NCI-H1436 (cell line): ENCODE results near the gene PRPSAP1.
"Not testable (repeated sequence)": the region's sequence is repeated elsewhere in the genome, so short reads cannot be mapped to it uniquely, and the experiment has no call there.

Source experiments
- DNase-seq: peaks from one replicate; lab custom pipeline; 2025; lab: John Stamatoyannopoulos, UW

PRPSAP1 gene

DNA sequence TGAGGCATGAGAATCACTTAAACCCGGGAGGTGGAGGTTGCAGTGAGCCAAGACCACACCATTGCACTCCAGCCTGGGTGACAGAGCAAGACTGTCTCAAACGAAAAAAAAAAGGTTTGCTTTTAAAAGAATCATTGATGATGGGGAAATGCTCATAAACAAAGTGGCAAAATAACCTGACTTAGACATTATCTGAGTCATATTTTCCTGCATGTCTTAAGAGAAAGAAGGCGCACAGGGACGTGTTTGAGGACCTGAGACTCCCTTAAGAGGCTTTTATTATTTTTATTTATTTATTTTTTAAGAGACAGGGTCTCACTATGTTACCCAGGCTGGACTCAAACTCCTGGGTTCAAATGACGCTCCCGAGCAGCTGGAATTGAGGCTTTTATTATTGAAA, 5.7 kb upstream of the PRPSAP1 start:
- DNase-seq, result no peak

DNA sequence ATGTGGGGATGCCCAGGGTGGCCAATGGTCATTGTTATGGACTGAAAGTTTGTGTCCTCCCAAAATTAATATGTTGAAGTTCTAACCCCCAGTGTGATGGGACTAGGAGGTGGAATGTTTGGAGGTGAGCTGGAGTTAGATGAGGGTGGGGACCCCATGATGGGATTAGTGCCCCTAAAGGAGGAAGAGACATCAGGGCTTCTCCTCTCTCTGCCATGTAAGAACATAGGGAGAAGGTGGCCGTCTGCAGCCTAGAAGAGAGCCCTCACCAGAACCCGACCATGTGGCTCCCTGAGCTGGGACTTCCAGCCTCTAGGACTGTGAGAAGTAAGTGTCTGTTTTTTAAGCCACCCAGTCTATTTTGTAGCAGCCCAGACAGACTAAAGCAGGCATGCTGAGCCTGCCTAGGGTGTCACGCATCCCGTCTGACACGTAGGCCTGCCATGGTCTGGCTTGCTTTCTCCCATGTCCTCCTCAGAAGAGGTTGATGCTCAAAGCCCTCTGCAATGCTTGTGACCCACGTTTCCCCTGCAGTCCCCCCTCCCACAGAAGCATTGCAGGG, 4.0 kb upstream of the PRPSAP1 start:
- DNase-seq, result no peak

DNA sequence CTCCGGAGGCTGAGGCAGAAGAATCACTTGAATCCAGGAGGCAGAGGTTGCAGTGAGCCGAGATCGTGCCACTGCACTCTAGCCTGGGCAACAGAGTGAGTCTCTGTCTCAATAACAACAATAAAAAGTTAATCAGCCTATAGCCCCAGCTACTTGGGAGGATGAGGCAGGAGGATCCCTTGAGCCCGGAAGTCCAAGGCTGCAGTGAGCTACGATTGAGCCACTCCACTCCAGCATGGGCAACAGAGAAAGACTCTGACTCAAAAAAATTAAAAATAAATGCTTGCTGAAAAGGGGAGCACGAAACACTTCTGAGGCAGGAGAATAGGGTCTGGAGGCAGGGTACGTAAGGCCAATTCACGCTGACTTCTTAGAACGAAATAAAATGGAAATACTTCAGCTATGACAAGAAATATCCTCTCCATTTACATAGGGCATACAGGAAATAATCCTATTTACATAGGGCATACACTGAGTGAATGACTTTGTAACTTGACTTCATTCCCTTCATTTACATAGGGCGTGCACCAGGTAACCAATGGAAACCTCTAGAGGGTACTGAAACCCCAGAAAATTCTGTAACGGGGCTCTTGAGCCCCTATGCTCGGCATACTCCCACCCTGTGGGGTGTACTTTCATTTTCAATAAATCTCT, 3.2 kb upstream of the PRPSAP1 start:
- no peak for DNase-seq

DNA sequence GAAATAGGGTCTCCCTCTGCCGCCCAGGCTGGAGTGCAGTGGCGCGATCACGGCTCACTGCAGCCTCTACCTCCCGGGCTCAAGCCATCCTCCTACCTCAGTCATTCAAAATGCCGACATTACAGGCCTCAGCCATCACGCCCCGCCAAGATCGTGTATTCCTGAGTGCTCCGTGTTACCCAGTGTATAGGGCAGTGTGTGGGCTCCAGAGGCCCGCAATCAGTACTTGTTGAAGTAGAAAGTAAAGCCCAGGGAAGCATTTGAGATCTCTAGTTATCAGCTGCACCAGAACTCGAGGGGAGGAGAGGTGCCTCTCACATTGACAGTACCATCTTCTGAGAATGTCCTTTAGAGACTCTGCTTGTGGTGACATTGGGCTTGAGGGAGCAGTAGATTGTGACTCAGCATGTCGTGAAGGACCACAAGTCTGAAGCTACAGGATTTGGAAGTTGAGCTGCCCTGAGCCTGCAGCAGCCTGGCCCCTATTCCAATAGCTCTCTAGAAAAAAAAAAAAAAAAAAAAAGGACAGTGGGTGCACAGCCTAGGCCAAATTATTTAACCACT, 1.1 kb upstream of the PRPSAP1 start:
- DNase-seq, result no peak

DNA sequence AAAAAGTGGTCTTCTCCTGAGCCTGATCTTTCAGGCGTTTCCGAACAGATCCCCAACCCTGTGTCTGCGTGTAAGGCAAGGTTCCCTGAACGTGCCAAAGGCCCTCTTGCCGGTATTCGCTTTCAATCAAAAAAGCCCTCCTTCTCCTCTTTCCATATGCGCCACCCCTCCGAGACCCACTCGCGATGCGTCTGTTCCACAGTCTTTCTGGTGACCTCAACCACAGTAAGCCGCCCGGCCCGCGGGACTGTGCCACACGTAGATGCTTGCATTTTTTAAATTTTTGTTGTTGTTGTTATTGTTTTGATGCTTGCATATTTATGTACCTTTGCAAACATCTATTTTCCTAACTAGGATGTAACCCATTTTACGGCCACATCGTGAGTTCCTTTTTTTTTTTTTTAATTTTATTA, 607 bp upstream of the PRPSAP1 start:
- DNase-seq, result no peak

DNA sequence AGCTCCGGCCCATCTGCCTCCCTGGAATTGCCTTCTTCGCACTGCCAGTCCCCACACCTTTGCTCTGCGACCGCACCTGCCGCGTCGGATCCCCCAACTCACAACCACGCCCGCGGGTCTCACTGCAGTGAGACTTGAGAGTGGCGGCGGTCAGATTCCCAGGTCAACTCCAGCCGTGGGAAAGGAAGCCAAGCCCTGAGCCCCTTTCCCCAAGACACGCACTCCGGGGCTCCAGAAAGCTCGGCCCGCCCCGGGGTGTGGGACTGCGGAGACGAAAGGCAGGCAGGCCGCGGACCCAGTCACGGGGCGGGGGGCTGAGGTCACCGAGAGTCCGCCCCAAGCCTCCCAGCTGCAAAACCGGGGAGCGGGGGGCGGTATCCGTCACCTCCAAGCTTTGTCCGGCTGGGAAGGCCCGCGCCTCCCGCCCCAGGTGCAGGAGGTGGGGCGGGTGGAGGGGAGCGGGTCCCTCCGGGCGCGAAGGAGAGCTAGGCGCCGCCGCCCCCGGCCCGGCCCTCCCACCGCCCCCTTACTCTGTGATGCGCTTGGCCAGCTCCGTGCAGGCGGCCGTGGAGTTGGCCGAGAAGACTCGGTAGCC, 615 bp downstream of the PRPSAP1 start:
- DNase-seq, result no peak

DNA sequence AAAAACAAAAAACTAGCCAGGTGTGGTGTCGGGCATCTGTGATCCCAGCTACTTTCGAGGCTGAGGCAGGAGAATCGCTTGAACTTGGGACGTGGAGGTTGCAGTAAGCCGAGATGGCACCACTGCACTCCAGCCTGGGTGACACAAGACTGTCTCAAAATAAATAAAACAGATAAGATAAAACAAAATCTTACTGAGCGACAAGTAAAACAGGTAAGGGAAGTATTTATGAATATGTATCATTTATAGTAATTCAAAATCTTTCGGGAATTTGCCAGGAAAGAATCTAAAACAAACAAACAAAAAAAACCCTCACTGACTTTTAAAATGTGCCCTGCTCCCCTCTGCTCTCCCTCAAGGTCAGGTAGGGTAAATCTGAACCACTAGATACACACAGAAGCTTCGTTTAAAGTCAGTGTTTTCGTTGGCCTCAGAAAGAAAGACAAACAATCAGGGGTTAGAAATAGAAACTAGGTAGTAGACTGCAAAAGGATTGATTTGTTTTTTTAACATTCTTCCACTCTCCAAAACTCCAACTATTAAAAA, 2.1 kb downstream of the PRPSAP1 start:
- DNase-seq, result no peak

DNA sequence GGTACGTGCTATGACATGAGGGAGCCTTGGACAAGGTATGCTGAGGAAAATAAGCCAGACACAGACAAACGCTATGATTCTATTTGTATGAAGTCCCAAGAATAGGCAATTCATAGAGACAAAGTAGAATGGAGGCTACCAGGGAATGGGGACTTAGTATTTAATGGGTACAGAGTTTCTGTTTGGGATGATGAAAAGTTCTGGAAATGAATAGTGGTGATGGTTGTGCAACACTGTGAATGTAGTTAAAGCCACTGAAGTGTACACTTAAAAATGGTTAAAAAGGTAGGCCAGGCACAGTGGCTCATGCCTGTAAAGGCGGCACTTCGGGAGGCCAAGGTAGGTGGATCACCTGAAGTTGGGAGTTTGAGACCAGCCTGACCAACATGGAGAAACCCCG, 3.3 kb downstream of the PRPSAP1 start:
- DNase-seq, result no peak

DNA sequence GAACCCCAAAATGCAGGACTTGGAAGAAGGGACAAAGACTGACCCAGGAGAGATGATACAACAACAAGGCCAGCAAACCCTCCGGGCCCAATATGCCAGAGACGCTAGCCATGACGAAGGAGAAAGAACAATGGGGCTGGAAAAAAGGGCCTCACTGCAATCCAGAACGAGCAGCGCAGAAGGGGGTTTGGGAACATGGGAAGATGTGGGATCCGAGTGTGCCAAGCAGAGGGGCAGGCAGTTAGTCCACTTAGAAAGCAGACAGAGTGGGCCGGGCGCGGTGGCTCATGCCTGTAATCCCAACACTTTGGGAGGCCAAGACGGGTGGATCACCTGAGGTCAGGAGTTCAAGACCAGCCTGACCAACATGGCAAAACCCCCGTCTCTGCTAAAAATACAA, 6.8 kb downstream of the PRPSAP1 start:
- DNase-seq, result not testable (repeated sequence)

DNA sequence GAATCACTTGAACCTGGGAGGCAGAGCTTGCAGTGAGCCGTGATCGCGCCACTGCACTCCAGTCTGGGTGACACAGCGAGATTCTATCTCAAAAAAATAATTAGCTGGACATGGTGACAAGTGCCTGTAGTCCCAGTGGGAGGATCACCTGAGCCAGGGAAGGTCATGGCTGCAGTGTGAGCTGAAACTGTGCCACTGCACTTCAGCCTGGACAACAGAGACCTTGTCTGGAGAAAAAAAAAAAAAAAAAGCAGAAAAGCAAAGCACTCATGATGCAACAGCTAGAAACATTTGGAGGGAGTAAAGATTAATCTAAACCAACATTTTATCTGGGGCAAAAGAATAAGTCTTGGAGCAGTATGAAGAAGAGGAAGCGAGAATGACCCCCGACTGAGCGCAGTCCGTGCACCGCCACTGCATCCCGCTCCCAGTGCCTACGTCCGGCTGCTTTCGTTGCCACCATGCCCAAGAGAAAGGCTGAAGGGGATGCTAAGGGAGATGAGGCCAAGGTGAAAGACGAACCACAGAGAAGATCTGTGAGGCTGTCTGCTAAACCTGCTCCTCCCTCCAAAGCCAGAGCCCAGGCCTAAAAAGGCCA, 8.2 kb downstream of the PRPSAP1 start:
- no peak for DNase-seq

DNA sequence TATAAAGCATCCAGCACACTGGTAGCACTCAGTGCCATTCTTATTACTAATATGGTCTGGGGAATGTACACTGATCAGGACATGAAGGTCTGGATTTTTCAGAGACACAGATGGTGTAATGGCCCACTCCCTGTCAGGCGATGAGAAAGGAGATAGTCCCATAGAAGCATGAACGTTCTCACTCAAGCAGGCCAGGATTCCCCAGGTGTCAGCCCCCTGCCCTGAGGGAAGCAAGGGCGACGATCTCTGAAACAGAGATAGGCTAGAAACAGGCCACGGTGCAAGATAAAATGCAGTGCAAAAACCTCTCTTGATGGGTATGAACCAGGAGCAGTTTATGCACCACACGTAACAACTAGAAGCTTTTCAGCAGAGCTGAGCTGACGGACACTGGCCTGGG, 10.6 kb downstream of the PRPSAP1 start:
- DNase-seq, result no peak

DNA sequence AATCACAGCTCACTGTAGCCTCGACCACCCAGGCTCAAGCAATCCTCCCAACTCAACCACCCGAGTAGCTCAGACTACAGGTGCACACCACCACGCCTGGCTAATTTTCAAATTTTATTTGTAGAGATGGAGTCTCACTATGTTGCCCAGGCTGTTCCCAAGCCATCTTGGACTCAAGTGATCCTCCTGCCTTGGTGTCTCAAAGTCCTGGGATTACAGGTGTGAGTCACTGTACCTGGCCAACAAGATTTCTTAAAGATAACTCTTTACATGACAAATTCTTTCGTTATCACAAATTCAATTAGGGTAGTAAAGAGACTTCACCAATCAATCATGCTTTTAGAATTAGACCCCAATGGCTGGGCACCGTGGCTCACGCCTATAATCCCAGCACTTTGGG, 12.4 kb downstream of the PRPSAP1 start:
- DNase-seq, result no peak

DNA sequence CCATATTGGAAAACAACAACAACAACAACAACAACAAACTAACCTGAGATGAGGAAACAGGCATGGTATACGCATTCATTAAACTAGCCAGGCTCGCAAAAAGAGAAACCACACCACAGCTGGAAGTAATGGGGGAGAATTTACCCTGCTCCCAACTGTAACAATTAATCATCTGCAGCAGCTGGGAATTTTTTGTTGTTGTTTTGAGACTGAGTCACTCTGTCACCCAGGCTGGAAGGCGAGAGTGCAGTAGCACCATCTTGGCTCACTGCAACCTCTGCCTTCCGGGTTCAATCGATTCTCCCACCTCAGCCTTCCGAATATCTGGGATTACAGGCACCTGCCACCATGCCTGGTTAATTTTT, 16.3 kb downstream of the PRPSAP1 start:
- no peak for DNase-seq

DNA sequence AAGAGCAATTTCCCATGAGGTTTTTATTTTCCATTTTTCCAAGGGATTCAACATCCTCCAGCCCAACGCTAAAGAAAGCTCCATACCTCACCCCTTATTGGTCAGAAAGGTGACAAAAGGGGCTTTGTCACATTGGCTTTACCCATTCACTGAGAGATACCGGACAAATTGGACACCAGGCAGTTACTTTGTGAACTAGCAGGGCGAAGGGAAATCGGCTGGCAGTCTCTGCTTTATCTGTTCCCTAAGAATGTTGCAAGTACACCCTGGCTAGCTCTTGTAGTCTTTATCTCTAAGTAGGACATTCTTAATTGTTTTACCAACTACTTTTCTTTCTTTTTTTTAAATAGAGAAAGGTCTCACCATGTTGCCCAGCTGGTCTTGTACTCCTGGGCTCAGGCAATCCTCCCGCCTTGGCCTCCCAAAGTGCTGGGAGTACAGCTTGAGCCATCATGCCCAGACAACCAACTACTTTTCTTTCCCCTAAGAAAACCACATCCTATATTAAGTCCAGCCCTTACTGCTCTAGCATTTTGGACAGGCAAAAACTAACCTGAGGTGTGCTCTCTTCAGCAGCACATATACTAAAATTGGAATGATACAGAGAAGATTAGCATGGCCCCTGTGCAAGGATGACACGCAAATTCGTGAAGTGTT, 16.8 kb downstream of the PRPSAP1 start:
- DNase-seq, result no peak

DNA sequence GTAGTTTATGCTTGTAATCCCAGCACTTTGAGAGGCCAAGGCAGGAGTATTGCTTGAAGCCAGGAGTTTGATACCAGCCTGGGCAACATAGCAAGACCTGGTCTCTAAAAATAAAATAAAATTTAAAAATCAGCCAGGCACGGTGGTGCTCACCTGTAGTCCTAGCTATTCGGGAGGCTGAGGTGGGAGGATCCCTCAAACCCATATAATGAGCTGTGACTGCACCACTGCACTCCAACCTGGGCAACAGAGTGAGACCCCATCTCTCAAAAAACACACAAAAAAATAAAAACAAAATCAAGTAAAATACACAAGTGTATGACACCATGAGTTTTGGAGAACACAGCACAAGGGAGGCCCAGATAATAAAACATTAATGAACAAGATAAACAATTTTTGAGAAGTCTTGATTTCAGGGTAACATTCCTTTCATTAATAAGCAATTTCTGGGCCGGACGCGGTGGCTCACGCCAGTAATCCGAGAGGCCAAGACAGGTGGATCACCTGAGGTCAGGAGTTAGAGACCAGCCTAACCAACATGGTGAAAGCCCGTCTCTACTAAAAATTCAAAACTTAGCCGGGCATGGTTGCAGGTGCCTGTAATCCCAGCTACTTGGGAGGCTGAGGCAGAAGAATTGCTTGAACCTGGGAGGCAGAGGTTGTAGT, 17.9 kb downstream of the PRPSAP1 start:
- no peak for DNase-seq

DNA sequence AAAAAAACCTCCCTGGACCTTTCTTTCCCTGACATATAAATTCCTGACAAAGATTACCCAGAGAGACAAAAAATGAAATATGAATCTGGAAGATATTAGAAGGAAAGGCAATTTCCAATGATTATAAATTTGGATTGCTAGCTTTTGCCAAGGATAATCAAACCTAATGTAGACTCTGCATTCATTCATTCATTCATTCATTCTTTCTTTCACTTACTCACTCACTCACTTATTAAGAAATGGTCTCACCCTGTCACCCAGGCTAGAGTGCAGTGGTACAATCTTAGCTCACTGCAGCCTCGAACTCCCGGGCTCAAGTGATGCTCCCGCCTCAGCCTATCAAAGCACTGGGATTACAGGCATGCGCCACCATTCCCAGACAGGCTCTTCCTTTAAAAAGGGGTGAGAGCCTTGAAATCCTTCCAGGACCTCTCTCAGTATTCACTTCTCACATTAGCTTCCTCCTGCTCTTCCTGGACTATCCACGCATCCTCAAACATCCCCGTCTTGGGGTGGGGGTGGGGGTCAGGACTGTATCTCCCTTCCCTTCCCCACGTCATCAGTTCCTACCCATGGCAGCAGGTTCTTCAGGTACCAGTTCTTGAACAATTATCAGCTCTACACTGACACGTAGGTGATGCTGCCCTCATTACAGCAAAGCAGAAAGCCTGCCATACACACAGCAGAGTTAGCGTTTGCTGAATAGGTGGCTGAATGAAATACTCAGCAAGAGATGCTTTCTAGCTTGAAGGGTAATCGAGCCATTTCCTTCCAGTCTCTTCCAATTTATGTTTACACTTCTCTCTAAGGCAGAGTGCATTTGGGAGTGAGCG, 19.8 kb downstream of the PRPSAP1 start:
- no peak for DNase-seq

DNA sequence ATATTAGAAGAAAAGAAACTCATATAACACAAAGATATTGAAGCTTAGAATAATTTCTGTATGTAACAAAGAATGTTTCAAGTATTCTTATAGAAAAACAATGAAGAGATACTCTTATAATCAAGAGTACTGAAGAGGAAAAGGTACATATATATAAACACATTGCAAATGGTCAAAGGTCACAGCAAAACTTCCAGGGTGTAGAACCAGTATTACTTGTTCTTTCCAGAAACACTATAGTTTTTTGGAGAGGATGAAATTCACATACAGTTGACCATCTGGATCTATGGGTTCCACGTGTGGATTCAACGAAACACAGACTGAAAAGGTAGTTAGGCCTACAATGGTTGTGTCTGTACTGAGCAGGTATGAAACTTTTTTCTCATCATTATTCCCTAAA, 22.6 kb downstream of the PRPSAP1 start:
- no peak for DNase-seq

DNA sequence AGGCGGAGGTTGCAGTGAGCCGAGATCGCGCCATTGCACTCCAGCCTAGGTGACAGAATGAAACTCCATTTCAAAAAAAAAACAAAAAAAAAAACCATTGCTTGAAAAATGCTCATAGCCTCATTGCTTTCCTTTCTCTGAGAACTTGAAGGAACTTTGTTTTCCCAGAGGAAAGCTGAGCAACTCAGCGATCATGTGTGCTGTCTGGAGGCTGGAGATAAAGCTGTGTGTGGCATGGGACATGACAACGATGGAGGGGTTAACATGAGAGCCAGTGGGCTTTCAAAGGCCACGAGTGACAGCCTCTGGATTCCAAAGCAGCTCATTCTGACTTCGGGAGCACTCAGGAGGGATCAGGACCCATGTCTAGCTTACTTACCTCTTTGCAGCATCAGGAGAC, 24.1 kb downstream of the PRPSAP1 start:
- no peak for DNase-seq

DNA sequence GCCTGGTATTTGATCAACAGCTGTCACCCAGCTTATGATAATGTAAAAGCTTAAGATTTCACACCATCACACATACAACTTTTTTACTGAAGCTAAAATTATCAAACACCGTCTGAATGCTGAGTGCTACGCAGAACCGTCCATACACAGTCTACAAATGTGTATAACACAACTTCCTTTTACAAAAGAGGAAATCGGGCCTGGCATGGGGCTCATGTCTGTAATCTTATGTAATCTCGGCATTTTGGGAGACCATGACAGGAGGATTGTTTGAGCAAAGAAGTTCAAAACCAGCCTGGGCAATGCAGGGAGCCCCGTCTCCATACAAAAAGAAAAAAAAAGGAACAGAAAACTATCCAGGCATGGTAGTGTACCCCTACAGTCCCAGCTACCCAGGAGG, 26.0 kb downstream of the PRPSAP1 start:
- no peak for DNase-seq

DNA sequence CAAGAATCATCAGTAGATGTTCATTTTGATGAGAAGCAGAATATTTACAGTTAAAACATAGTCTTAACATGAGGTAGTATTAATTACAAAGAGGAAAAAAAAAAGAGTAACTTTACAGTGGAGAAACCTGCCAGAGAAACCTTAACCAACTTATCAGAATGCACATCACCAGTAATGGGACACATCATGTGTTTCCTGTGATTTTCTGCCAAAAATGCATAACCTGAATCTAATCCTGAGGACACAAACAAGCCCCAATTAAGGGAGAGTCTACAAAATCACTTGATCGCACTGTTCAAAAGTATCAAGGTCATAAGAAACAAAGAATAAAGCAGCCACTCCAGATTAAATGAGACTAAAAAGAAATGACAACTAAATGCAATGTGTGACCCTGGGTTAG, 27.4 kb downstream of the PRPSAP1 start:
- no peak for DNase-seq

DNA sequence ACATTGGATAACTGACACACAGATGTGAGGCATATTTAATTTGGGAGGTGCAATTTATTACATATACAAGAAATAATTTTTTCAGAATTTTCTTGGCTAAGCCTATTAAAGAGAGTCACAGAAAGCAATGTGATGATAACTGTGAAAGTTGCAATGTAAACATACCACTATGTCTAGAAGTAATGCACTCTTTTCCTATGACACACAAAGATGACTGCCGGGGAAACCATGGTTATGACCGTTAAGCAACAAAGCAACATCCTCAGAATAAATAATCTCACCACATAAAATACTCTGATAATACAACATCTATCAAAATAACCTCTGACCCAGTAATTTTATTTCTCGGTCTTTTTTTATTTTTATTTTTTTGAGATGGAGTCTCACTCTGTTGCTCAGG, 35.1 kb downstream of the PRPSAP1 start:
- no peak for DNase-seq
